H1 (cell line): Measurements from ENCODE around the gene HEXIM1. TPM values are rescaled to one million over a fixed set of nuclear protein-coding genes. Genes with fewer than 3 reads are reported as not detected.

ENCODE experiments used
- KDM1A ChIP-seq: fragments of 200-600, 300-600 bp; sonication (generic); IDR thresholded peaks from 2 replicates; pipeline ENCODE4 v1.7.1; 2016; ENCODE audit warnings: mild to moderate bottlenecking, low read length, borderline replicate concordance
- SIN3A ChIP-seq, 2 experiments: IDR thresholded peaks in 1 of 2; conservative IDR thresholded peaks in 1 of 2; 2 replicates each; pipeline ENCODE4 v1.6.1; 2011 to 2012; ENCODE audit warnings: low read length in 2 of 2, improper control_type of control experiment in 1 of 2, low read depth in 1 of 2, mild to moderate bottlenecking in 1 of 2
- polyA plus RNA-seq, 7 experiments: library from polyadenylated mRNA; depleted of rRNA in 3 of 7; stranded (reverse) in 5 of 7; unstranded in 2 of 7; fragments of >200 nt in 5 of 7; fragments of 200-250 nt in 2 of 7; gene quantifications; 1 replicate in 5 of 7; 2 replicates in 1 of 7; 4 replicates in 1 of 7; pipeline versions ENCODE4 v1.2.1 to v1.2.3, GENCODE V29; 2011 to 2013; ENCODE audit warnings: missing spikeins in 2 of 7, mixed read lengths in 2 of 7
- total RNA-seq: library from RNA; stranded (reverse); fragmentation: NEBNext Ultra II Directional; extraction: Animal tissue kit (Norgen Biotek cat#: 25700); gene quantifications from 2 replicates; pipeline ENCODE4 v1.2.1, GENCODE V29; 2021
- TF ChIP-seq, protein P1 (sequence below): fragments of 300-600 bp; sonication (generic); IDR thresholded peaks from 2 replicates; pipeline ENCODE4 v1.7.1; 2012; ENCODE audit warnings: low read length, moderate library complexity, mild to moderate bottlenecking, inconsistent platforms; ENCODE audit not compliant: insufficient replicate concordance

The HEXIM1 gene
- total and polyA plus RNA-seq, 2 of the 8 experiments (the other 6 are each of a cell fraction or from before 2014, with no cell fraction given): 9.1 to 38.3 TPM

DNA sequence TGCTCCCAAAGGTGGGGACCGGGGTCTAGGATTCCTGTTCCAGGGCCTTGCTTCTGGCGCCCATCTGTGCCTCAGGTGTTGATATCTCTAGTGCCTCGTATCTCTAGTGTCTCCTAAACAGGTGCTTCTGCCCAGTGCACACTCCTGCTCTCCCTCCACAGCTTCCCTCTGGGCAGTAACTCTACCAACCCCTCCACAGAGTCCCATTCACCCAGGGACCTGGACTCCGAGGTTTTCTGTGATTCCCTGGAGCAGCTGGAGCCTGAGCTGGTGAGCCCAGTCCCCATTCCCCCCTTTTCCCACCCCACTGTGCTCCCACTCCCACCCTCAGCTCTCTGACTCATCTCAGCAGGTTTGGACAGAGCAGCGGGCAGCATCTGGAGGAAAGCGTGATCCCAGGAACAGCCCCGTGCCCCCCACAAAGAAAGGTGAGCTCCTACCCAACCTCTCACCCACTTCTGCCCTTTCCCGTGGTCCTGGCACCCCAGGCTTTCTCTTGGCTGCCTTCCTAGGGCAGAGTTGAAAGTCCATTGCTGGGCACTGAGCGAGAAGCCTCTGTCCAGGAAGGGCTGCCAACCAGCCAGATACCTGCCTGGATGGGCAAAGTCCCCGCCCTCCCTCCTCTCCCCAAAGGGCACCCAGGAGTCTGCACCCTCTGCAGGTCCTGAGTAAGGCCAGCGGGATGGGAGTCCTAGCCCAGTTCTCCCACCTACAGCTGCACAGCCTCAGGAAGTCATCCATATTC, 10.5 kb upstream of the HEXIM1 start (continued):
- TF ChIP-seq, protein P1, sequence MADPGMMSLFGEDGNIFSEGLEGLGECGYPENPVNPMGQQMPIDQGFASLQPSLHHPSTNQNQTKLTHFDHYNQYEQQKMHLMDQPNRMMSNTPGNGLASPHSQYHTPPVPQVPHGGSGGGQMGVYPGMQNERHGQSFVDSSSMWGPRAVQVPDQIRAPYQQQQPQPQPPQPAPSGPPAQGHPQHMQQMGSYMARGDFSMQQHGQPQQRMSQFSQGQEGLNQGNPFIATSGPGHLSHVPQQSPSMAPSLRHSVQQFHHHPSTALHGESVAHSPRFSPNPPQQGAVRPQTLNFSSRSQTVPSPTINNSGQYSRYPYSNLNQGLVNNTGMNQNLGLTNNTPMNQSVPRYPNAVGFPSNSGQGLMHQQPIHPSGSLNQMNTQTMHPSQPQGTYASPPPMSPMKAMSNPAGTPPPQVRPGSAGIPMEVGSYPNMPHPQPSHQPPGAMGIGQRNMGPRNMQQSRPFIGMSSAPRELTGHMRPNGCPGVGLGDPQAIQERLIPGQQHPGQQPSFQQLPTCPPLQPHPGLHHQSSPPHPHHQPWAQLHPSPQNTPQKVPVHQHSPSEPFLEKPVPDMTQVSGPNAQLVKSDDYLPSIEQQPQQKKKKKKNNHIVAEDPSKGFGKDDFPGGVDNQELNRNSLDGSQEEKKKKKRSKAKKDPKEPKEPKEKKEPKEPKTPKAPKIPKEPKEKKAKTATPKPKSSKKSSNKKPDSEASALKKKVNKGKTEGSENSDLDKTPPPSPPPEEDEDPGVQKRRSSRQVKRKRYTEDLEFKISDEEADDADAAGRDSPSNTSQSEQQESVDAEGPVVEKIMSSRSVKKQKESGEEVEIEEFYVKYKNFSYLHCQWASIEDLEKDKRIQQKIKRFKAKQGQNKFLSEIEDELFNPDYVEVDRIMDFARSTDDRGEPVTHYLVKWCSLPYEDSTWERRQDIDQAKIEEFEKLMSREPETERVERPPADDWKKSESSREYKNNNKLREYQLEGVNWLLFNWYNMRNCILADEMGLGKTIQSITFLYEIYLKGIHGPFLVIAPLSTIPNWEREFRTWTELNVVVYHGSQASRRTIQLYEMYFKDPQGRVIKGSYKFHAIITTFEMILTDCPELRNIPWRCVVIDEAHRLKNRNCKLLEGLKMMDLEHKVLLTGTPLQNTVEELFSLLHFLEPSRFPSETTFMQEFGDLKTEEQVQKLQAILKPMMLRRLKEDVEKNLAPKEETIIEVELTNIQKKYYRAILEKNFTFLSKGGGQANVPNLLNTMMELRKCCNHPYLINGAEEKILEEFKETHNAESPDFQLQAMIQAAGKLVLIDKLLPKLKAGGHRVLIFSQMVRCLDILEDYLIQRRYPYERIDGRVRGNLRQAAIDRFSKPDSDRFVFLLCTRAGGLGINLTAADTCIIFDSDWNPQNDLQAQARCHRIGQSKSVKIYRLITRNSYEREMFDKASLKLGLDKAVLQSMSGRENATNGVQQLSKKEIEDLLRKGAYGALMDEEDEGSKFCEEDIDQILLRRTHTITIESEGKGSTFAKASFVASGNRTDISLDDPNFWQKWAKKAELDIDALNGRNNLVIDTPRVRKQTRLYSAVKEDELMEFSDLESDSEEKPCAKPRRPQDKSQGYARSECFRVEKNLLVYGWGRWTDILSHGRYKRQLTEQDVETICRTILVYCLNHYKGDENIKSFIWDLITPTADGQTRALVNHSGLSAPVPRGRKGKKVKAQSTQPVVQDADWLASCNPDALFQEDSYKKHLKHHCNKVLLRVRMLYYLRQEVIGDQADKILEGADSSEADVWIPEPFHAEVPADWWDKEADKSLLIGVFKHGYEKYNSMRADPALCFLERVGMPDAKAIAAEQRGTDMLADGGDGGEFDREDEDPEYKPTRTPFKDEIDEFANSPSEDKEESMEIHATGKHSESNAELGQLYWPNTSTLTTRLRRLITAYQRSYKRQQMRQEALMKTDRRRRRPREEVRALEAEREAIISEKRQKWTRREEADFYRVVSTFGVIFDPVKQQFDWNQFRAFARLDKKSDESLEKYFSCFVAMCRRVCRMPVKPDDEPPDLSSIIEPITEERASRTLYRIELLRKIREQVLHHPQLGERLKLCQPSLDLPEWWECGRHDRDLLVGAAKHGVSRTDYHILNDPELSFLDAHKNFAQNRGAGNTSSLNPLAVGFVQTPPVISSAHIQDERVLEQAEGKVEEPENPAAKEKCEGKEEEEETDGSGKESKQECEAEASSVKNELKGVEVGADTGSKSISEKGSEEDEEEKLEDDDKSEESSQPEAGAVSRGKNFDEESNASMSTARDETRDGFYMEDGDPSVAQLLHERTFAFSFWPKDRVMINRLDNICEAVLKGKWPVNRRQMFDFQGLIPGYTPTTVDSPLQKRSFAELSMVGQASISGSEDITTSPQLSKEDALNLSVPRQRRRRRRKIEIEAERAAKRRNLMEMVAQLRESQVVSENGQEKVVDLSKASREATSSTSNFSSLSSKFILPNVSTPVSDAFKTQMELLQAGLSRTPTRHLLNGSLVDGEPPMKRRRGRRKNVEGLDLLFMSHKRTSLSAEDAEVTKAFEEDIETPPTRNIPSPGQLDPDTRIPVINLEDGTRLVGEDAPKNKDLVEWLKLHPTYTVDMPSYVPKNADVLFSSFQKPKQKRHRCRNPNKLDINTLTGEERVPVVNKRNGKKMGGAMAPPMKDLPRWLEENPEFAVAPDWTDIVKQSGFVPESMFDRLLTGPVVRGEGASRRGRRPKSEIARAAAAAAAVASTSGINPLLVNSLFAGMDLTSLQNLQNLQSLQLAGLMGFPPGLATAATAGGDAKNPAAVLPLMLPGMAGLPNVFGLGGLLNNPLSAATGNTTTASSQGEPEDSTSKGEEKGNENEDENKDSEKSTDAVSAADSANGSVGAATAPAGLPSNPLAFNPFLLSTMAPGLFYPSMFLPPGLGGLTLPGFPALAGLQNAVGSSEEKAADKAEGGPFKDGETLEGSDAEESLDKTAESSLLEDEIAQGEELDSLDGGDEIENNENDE: no peak
- TF ChIP-seq SIN3A (conservative IDR thresholded peaks at IDR 0.05 in 1 of 2, IDR thresholded peaks at IDR 0.05 in 1 of 2; ENCODE audit: low read depth in 1 of 2, low read length in 2 of 2): no peak
- no peak for TF ChIP-seq KDM1A
